GM21619 (cell line): Measurements from ENCODE around the gene RNF44.

ENCODE experiments used
- ATAC-seq: cut with Tn5 transposase; IDR thresholded peaks from one replicate; pipeline ENCODE4 v1.9.1; 2021; ENCODE audit not compliant: unreplicated experiment

RNF44 gene

DNA sequence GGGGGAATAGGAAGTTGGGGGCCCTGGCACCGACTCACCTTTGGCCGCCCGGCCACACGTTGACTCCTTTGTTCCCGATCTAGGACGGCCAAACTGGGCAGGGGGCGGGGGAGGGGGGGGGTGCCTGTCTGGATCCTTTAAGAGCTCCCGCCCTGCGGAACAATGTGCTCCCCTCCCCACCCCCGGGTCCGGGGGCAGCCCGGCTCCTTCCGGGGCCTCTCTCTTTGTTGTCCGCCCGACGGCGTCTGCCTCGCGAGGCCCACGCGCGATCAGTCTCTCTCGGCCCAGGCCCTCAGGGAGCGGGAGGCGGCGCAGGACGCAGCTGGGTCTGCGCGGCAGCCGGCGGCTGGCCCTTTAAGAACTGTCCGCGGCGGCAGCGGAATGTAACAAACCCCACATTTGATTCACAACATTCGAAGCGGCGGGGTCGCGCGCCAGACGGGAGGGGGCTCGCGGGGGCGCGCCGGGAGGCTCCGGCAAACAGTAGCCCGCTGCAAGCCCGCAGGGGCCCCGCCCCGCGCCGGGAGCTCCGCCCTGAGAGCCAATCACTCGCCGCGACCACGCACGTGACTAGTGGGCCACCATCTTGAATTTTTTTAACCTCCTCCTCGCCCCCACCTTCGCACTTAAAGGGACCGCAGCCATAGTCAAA, at the start of gene RNF44:
RNF44 (minus strand) TSS at position 501 of the 652 bp plus-strand sequence. CDS start 4,930 bp downstream, outside the sequence.
- peak; percentile 49 for ATAC-seq

DNA sequence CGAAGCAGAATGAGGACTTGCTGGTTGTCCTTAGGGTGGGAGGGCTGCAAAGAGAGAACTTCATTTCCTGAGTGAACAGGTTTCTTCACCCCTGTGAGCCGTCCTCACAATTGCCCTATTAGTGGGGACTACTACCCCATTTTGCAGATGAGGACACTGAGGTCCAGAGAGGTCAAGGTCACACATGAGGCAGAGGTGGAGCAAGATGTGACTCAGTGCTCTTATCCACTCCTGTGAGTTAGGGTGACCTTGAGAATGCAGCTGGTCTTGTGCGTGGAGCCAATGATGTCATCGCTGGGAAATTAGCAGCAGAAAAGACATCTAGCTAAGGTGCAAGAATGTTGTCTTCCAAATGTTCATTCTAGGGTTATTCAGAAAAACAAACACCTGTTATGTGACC, 45.9 kb upstream of the RNF44 start:
- no peak for ATAC-seq

DNA sequence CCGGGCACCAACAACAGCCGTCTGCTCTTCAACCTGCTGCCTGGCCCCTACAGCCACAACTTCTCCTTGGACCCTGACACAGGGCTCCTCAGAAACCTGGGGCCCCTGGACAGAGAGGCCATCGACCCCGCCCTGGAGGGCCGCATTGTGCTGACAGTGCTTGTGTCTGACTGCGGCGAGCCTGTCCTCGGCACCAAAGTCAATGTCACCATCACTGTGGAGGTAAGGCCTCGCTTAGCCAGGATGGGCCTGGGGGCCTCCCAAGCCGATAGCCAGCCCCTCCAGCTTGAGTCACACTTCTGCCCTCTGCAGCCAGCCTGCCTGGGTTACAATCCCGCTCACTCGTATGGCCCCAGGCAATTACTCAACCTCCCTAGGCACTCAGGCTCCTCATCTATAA, 44.2 kb upstream of the RNF44 start:
- no peak for ATAC-seq

DNA sequence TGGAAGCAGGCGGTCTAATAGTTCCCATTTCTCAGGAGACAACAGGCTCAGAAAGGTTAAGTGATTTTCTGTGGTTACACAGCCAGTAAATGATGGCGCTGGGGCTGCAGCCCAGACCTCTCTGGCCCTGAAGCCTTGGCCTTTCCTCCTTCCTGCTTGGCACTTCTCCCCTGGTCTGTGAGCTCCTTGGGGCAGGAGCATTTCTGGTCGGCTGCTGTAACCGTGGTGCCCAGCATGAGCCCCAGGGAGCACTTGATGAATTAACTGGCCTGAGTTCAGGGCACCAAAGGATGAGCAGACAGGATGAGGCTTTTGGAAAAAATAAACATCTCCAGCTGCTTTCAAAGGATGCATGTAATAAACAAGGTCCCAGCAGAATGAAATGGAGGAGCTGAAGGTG, 42.1 kb upstream of the RNF44 start:
- no peak for ATAC-seq

DNA sequence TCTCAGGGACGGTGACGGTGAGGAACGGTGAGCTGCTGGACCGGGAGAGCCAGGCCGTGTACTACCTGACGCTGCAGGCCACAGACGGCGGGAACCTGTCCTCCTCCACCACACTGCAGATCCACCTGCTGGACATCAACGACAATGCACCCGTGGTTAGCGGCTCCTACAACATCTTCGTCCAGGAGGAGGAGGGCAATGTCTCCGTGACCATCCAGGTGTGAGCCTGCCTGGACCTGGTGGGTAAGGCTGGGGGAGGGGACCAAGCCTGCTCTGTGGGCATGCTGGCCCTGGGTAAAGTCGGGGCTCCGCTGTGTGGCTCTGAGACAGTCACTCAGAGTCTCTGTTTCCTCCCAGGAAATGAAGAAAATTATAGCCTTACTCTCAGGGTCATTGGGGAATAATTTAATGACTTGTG, 41.2 kb upstream of the RNF44 start:
- no peak for ATAC-seq

DNA sequence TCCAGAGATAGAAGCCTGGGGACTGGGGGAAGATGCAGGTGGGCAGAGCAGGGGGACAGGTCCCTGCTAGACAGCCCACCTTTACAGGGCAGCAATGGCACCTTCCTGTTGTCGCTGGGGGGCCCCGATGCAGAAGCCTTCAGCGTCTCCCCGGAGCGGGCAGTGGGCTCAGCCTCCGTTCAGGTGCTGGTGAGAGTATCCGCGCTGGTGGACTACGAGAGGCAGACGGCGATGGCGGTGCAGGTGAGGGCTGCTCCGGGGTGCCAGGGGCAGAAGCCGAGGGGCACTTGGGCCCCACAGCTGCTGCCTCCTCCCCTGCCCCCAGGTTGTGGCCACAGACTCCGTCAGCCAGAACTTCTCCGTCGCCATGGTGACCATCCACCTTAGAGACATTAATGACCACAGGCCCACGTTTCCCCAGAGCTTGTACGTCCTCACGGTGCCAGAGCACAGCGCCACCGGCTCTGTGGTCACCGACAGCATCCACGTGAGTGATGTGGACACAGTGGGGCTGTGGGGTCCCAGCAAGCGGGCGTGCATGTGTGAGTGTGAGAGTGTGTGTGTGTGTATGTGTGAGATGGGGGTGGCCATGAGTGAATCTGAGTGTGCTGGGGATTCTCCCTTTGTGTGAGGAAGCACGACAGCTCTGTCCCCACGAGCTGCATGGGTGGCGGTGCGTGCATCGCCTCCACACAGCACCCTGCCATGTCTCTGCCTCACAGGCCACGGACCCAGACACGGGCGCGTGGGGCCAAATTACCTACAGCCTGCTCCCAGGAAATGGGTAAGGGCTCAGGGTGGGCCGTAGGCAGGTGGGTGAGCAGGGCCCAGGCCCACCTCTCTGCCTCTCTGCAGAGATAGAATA, 40.3 kb upstream of the RNF44 start:
- no peak for ATAC-seq

DNA sequence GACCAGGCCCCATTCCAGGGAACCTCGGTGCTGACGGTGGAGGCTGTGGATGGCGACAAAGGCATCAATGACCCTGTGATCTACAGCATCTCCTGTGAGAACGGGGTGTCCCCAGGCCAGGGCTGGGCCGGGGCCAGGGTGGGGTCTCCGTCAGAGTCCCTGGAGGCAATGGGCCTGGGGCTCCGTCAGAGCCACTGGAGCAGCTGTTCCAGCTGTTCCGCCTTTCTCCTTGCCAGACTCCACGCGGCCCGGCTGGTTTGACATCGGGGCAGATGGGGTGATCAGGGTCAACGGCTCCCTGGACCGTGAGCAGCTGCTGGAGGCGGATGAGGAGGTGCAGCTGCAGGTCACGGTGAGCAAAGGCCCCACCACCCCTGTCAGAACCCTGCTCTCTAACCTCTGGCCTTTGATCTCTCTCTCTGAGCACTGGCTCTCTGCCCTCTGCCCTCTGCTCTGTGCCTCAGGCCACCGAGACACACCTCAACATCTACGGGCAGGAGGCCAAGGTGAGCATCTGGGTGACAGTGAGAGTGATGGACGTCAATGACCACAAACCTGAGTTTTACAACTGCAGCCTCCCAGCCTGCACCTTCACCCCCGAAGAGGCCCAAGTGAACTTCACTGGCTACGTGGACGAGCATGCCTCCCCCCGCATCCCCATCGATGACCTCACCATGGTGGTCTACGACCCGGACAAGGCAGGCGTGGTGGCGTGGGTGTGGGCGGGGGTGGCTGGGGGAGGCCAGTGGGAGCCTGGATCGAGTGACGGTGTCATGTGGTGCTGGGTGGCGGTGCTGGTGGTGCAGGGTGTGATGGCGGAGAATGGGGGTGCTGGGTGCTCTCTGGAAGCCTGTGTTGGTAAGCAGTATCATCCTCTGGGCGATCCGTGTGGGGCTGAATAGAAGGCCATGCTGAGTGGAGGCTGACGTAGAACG, 38.6 kb upstream of the RNF44 start:
- no peak for ATAC-seq

DNA sequence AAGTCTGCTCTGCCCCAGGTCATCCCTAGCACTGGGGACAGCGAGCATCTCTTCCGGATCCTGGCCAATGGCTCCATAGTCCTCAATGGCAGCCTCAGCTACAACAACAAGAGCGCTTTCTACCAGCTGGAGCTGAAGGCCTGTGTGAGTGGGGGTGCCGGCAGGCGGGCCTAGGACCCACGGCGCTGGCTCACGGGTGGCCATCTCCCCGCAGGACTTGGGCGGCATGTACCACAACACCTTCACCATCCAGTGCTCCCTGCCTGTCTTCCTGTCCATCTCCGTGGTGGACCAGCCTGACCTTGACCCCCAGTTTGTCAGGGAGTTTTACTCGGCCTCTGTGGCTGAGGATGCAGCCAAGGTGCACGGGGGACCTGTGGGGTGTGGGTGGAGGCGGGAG, 37.9 kb upstream of the RNF44 start:
- no peak for ATAC-seq

DNA sequence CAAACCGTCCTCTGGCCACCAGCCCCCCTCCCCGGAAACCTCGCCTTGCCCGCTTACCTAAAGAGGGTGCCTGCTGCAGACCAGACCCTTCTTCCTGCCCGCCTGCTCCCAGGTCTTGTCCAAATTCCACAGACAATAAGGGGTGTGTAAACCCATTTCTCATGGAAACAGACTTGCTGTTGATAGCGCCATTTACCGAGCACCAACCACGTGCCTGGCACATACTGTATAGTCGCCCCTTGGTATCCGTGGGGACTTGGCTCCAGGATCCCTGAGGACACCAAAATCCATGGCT, 37.0 kb upstream of the RNF44 start:
- peak; percentile 14 for ATAC-seq

DNA sequence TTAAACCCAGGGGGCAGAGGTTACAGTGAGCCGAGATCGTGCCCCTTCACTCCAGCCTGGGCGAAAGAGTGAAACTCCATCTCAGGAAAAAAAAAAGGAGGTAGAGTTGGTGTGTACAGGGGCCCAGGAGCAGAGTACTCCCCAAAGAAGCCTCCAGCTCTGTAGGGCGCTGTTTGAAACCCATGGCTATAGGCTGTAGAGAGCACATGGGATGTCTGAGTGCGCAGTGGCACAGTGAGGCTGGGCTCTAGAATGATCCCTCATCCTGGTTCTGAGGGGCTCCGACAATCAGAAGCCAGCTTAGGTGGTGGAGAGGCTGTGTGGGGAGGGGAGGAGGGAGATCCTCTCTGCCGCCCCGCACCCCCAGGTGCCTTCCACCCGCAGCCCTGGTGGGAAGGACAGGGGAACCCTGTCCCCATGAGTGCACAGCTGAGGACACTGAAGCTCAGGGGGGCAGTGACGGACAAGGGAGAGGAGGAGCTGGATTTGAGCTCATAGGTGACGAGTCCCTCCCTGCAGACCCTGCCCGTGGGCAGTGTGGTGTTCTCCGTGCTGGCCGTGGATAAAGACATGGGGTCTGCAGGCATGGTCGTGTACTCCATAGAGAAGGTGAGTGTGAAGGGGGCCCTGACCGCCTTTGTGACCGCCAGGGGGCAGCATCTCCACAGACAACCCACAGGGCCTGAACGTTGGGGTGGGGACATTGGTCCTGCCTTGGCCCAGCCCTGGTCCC, 36.5 kb upstream of the RNF44 start:
- ATAC-seq = peak; percentile 70

DNA sequence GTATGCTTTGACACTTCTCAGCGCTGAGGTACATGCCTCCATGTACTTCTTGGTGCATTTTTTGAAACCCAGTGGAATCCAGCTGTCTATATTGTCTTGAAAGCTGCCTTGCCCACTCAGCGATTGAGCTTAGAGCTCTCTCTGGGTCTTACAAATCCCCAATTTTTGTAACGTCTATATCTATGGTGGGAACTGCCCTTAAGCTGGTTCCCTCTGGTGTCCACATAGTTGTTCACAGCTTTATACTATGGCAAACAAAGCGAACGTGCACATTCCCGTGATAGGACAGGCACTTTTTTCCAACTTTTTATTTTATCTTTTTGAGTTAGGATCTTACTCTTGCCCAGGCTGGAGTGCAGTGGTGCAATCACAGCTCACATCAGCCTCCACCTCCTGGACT, 32.8 kb upstream of the RNF44 start:
- no peak for ATAC-seq

DNA sequence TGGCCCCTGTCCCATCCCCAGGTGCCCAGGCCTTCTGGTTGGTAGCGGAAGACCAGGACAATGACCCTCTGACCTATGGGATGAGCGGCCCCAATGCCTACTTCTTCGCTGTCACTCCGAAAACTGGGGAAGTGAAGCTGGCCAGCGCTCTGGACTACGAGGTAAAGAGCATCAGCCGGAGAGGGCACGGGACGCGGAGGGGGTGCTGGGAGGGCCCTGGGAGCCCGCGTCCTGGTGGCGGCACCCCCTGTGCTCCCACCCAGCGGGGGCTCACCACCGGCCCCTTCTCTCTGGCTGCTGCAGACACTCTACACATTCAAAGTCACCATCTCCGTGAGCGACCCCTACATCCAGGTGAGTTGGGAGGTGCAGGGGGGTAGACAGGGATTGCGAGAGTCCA, 31.5 kb upstream of the RNF44 start:
- no peak for ATAC-seq

DNA sequence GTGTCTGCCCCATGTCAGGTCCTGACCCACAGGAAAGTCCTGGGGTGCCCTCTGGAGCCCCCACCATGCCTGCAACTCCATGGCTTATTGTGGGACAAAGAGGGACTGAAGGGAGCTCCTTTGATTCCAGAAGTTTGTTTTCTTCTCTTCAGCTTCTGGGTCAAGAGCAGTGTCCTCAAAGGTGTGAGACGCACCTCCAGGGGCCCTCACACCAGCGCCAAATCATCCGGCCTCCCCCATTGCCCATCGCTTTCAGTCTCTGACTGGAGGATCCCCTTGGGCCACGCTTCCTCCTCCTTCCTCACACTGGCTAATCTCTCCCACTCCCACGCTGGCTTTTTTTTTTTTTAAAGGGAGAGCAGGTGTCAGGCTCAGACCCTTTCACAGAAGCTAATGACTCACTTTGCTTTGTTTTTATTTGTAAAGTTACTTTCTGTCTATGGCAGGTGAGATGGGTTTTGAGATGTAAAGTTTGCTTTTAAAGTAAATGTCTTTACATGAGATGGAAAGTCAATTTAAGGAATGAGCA, 28.6 kb upstream of the RNF44 start:
- no peak for ATAC-seq

DNA sequence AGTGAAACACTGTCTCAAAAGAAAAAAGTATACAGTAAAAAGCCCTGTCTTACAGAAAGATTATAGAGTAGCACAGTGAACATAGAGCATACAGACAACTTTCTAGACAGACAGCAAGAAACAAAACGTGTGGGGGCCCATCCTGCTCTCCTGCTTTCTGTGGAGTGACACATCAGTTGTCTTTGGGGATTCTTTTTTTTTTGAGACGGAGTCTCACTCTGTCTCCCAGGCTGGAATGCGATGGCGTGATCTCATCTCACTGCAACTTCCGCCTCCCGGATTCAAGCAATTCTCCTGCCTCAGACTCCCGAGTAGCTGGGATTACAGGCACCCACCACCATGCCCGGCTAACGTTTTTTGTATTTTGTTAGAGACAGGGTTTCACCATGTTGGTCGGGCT, 26.8 kb upstream of the RNF44 start:
- no peak for ATAC-seq

DNA sequence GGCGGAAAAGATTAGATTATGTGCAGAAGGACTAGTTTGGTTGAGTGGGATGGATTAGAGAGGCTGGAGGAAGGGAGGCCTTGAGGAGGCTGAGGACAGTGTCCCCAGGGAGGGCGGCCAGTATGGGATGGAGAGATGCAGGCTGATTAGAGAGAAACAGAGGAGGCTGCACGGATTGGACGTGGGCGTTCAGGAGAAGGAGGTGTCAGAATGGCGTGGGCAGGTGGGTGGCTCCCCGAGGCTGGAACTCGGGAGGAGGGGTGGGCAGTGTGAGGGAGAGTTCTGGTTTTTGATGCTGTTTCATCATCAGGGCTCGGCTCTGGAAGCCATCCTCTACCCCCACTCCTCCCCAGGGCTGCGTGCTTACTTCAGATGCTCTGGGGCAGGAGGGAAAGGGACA, 25.0 kb upstream of the RNF44 start:
- ATAC-seq = no peak

DNA sequence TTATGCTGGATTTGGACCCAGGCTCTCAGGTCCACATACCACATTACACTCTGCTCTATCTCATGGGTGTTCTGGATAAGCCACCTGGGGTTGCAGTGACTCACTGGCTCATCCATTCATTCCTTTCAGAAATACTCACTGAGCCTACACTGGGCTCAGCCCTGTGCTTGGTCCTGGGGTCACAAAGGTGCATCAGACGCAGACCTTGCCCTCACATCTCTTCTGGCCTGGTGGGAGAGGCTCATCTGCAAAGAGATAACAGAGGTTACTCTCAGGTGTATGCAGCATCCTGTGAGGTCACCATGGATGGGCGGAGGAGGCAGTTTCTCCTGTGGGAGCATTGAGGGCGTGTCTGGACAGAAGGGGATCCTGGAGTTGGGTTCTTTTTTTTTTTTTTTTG, 24.1 kb upstream of the RNF44 start:
- no peak for ATAC-seq

DNA sequence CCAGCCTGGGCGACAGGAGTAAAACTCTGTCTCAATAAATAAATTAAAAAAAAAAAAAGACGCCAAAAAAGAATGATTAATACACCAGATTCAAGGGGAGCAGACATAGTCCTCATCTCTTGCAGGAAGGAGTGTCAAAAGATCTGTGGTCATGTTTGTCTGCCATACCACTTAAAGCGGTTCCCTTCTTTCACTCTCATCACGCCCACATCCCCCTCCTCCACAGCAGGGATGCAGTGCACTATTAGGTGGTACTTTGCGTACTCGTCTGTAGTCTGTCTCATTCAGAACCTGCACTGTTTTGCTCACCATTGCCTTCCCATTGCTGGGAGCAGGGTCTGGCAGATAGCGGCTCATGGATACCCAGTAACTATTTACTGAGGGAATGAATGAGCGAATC, 23.2 kb upstream of the RNF44 start:
- no peak for ATAC-seq

DNA sequence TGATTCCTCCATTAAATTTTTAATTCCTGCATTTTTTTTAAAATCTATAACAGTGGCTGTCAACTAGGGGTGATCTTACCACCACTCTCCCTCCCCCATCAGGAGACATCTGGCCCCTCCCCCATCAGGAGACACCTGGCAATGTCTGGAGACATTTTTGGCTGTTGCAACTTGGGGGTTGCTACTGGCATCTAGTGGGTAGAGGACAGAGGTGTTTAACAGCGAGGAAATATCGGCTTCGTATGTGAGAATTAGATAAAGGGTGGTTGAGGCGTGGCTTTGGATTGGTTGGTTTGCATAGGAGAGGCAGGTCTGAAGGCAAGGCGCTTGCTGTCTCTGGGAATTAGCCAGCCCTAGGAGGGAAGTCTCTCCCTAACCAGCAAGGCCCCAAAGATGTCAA, 22.5 kb upstream of the RNF44 start:
- no peak for ATAC-seq

DNA sequence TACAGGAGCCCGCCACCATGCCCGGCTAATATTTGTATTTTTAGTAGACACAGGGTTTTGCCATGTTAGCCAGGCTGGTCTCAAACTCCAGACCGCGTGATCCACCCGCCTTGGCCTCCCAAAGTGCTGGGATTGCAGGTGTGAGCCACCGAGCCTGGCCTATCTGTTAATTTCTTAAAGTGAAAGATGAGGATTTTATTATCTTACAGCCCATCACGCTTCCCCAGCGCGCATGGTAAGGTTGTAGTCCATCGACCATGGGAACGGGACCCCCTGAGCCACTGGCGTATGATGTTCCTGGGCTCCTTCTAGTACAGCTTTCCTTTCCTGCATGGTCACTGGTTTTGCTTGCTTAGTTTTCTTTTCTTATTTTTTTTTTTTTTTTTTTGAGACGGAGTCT, 20.6 kb upstream of the RNF44 start:
- ATAC-seq = no peak

DNA sequence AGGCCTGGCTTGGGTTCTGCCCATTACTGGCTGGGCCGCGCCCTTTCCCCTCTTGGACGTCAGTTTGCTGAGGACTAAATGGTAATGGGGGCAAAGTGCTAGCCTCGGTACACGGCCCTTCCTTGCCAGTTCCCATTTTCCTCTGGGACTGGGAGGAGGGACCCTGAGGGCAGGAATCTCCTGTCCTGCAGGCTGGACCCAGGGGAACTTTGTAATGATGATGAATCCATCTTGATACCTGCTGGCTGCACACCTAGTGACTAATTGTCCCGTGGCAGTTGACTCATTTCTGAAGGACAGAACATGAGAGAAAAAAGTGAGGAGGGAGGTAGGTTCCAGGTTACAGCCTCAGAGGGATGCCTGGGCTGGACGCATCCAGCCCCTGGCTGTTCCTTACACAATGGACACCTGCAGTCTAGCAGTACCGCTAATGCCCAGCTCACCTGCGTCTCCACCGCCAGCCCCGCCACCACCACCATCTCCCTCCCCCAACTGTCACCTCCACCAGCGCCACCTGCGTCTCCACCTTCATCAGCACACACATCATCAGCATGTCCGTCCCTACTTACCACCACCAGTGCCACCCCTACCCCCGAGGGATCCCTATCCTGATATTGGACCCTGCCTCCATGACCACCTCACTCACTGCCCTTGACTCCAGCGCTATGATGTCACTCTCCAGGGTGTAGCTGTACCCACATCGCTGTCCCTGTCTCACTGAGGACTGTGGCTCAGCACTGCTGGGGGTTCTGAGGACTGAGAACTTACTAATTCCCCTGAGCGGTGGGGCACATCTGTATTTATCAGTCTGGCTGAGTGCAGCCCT, 16.3 kb upstream of the RNF44 start:
- ATAC-seq = no peak
